Measurements from ENCODE around the gene FGGY. TPM values are rescaled to one million over a fixed set of nuclear protein-coding genes. Genes with fewer than 3 reads are reported as not detected.

Gene FGGY
- total and polyA plus RNA-seq, 2 donors (not counting 3 experiments of a cell fraction or from before 2014, with no cell fraction given), result 5.6 to 6.4 TPM

DNA sequence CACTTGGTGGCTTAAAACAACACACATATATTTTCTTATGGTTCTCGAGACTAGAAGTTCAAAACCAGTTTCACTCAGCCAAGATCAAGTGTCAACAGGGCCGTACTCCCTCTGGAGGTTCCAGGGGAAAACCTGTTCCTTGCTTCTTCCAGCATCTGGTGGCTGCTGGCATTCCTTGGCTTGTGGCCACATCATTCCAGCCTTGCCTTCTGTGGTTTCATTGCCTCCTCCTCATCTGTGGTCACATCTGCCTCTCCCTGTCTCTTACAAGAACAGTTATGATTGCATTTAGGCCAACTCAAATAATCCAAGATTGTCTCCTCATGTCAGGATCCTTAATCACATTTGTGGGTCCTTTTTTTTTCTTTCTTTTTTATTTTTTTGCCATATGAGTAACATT, 277.2 kb downstream of the FGGY start:
- Histone ChIP-seq H3K9me3 (replicated peaks; ENCODE audit: control insufficient read depth, insufficient read depth, low read length) (no peaks in the 10 kb centered on the region), H3K9me1 (replicated peaks; ENCODE audit: control insufficient read depth, extremely low read depth, insufficient read depth, low read length) (no peaks in the 10 kb centered on the region), H3K36me3 (ENCODE audit: control insufficient read depth in 2 of 2, extremely low read depth in 1 of 2, insufficient read depth in 2 of 2, low read length in 2 of 2) (peaks cover 0 to 1% of the 10 kb centered on the region in 2 experiments), H4K20me1 (replicated peaks; ENCODE audit: control insufficient read depth, extremely low read depth, insufficient read depth, low read length) (no peaks in the 10 kb centered on the region), H3K4me3 (replicated peaks in 1 of 3; ENCODE audit: insufficient read depth in 1 of 3, low read depth in 1 of 3, low read length in 3 of 3) (no peak overlapping the region), H3K27ac (ENCODE audit: insufficient read depth, low read depth, low read length) (no peak overlapping the region), H3K9ac (replicated peaks; ENCODE audit: extremely low read depth, insufficient read depth, low read length) (no peak overlapping the region), H2AFZ (ENCODE audit: low read depth, low read length) (no peak overlapping the region), H3K27me3 (ENCODE audit: control insufficient read depth in 2 of 2, insufficient read depth in 2 of 2, low read length in 2 of 2) (no peaks in the 10 kb centered on the region), H3K4me1 (ENCODE audit: control insufficient read depth, extremely low read depth, insufficient read depth, low read length) (peaks cover 19% of the 10 kb centered on the region), H3K4me2 (ENCODE audit: insufficient read depth, low read length) (no peak overlapping the region), H3K79me2 (ENCODE audit: control insufficient read depth, insufficient read depth, low read length) (no peaks in the 10 kb centered on the region)
- POLR2A ChIA-PET, result no interaction called here
- FAIRE-seq, result no peak
- dilution Hi-C loops (cut with MboI; ENCODE audit: extremely low pct_ligation_motif_present, low sequenced_read_pairs), result no loop called here
- no TSS peak for BruUV-seq (replicated peaks)
- no peak for TF ChIP-seq GATA2 (IDR thresholded peaks at IDR 0.05; ENCODE audit: insufficient read depth, insufficient read length, low read depth, low read length)
- TF ChIP-seq POLR2AphosphoS5 (IDR thresholded peaks at IDR 0.05; ENCODE audit: insufficient read depth, low read depth, low read length), result no peak
- no peak for TF ChIP-seq MYC (IDR thresholded peaks at IDR 0.05; ENCODE audit: low read depth, low read length)
- no peak for TF ChIP-seq MAX (IDR thresholded peaks at IDR 0.05; ENCODE audit: insufficient read depth, insufficient read length)
- no peak for TF ChIP-seq EZH2 (IDR thresholded peaks at IDR 0.05; ENCODE audit: borderline replicate concordance, low read depth, low read length, severe bottlenecking)
- TF ChIP-seq FOS (IDR thresholded peaks at IDR 0.05; ENCODE audit: borderline replicate concordance, insufficient read depth, low read length), result no peak
- no peak for TF ChIP-seq CTCF (IDR thresholded peaks at IDR 0.05; ENCODE audit: extremely low read depth in 1 of 2, insufficient read depth in 1 of 2, low read depth in 1 of 2, low read length in 2 of 2)
- no peak for TF ChIP-seq JUN (IDR thresholded peaks at IDR 0.05; ENCODE audit: borderline replicate concordance, insufficient read depth, insufficient read length, low read depth)
- TF ChIP-seq POLR2A (IDR thresholded peaks at IDR 0.05; ENCODE audit: low read depth, low read length), result no peak
- no peak for DNase-seq (ENCODE audit: low read depth, low spot score)
- intact Hi-C loops (cut with micrococcal nuclease), result no loop called here
- CTCF ChIA-PET, result no interaction called here

Data from endothelial cell of umbilical vein (primary cell).